Urothelium cell line (cell line): Measurements from ENCODE around the gene ANAPC10.
A peak's percentile ranks its signal among the peaks of the same experiment; 100 is the strongest.
"Not testable (repeated sequence)": the region's sequence is repeated elsewhere in the genome, so short reads cannot be mapped to it uniquely, and the experiment has no call there.

Experiments
- DNase-seq: peaks from one replicate; pipeline ENCODE4 v3.0.0; 2011; ENCODE audit warnings: low spot score, mixed read lengths
- FAIRE-seq: peaks from 2 replicates; lab custom pipeline; 2011; peaks lifted over from hg19 to GRCh38; lab: Jason Lieb, UNC

The ANAPC10 gene, protein sequence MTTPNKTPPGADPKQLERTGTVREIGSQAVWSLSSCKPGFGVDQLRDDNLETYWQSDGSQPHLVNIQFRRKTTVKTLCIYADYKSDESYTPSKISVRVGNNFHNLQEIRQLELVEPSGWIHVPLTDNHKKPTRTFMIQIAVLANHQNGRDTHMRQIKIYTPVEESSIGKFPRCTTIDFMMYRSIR

GRCh38 chr4:145097821-145098674 is at the start of gene ANAPC10, which contains the start of gene ABCE1:
Gene ANAPC10, minus strand, starts transcription at chr4:145098196. Its CDS starts 2,097 bp downstream, at chr4:145096099.
Gene ABCE1, plus strand, starts transcription at chr4:145098311. Its CDS starts 6,102 bp downstream, at chr4:145104413.
- DNase-seq (peak; percentile 94), FAIRE-seq (peak; percentile 89)

DNA sequence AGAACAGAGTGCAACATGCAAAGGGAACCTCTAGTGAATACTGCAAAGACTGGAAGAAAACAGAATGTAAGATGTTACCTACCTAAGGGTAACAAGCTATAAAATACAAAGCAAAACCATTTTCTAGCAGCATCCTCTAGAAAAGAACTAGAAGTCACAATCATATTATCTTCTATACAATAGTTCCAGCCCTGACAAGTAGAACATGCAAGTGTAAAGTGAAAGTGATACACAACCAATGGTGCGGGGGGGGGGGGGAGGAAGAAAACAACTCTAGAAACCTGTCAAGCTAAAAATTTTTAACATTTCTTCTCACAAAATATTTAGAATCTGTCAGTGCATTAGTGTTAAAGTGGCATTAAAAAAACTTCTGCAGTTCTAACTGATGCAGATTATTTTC is 38.2 kb upstream of the ANAPC10 start:
- DNase-seq, FAIRE-seq: not testable (repeated sequence)

GRCh38 chr4:145132511-145133098 is 34.6 kb upstream of the ANAPC10 start:
- FAIRE-seq (no peak), DNase-seq (no peak)

GRCh38 chr4:145131848-145132247 is 33.9 kb upstream of the ANAPC10 start:
- FAIRE-seq = no peak
- DNase-seq = no peak

- FAIRE-seq = no peak
- DNase-seq = no peak
Measured at GRCh38 chr4:145130788-145131399, 32.9 kb upstream of the ANAPC10 start.

DNA sequence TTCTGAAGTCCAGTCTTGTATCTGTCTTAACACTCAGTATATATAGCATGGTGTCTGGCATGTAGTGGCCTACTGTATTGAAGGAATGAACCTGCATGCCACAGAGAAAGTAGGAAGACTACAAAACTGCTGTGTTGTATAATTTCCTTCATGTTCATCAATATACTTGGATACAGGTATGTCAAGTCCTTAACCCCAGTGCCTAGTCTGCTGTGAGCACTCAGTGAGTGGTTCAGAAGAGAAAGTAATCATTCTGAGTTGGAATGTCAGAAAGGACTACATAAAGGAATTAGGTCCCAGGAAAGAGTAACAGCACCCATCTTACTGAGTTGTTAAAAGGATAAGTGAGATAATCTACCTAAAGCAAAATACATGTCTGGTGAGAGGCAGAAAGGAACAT is 32.1 kb upstream of the ANAPC10 start:
- FAIRE-seq (no peak), DNase-seq (no peak)

DNA sequence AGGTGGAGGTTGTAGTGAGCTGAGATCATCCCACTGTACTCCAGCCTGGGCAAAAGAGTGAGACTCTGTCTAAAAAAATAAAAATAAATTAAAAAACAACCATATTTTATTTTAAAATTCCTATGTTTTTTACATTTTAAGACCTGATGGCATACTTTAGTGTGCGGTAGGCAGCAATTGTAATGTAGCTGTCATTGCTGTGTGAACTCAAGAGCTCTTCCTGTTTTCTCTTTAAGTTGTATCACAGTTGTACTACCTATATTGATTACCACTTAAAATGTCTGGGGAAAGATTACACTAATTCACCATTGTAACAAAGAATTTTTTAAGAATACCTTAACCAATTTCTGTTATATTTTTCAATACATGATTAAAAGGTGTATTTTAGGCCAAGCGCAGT is 27.4 kb upstream of the ANAPC10 start:
- FAIRE-seq (no peak), DNase-seq (no peak)

DNA sequence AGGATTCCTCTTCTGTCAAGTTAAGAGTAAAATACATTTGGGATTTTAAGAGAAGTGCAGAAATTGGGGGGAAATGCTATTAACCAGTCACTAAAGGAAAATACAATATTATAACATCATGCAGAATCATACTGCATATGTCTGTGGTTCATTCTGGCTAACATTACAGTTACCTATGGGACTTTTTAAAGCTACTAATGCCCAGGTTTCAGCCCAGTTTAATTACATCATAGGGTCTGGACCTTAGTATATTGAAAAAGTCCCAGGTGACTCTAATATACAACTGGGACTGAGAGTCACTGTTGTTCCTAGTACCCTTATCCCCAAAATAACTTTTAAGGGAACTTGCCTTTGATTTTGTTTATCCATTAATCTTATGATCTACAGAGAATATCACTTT is 10.1 kb upstream of the ANAPC10 start:
- DNase-seq (no peak), FAIRE-seq (no peak)

- DNase-seq = no peak
- FAIRE-seq = no peak
Measured at GRCh38 chr4:145107126-145107525, 9.1 kb upstream of the ANAPC10 start.

- FAIRE-seq = no peak
- no peak for DNase-seq
Measured at GRCh38 chr4:145103496-145103895, 5.5 kb upstream of the ANAPC10 start.

GRCh38 chr4:145102619-145103018 is 4.6 kb upstream of the ANAPC10 start:
- DNase-seq (no peak), FAIRE-seq (no peak)

GRCh38 chr4:145101091-145101490 is 3.1 kb upstream of the ANAPC10 start:
- no peak for FAIRE-seq

GRCh38 chr4:145099653-145100052 is 1.7 kb upstream of the ANAPC10 start:
- DNase-seq (no peak), FAIRE-seq (no peak)

More at GRCh38 chr4:145101091-145101490, 3.1 kb upstream of the ANAPC10 start:
- no peak for DNase-seq

DNA sequence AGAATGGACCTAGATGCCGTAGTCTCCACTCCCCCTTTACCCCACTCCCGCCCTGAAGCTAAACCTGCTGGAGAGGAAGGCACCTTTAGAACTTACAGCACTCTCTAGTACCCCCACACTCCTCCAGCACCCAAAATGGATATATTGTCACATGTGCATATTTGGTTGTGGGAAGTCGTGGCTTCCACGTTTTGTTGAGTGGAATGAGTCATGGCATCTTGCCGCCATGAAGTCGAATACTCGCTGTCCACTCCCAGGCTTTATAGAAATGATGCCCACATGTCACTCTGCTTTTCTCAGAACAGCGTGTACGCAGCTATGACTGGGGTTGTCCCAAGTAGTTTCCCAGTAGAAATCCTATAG is 660 bp upstream of the ANAPC10 start:
- peak; percentile 18 for DNase-seq
- no peak for FAIRE-seq

DNA sequence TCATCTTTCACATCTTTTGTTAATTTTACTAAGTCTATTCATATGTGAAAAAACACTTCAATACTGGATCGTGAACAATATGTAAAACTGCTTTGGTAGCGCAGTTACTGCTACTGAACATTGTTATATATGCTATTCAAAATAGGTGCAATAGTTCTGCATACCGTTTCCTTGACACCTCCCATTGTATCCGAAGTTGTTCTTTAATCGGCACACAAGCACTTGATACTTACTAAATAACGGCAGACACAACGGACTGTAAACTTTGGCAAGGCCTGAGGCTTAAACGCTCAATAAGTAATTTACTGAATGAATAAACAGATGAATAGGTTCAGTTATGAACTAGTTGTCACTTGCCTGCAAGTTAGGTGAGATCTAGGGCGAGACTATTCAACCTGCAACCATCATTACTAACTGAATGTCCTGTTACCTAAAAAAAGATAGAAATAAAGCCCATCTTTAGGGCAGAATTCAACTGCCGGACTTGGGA is 620 bp downstream of the ANAPC10 start:
- FAIRE-seq = no peak
- DNase-seq = no peak

- no peak for DNase-seq
- FAIRE-seq = no peak
Measured at GRCh38 chr4:145093638-145094037, 4.4 kb downstream of the ANAPC10 start.

- FAIRE-seq = no peak
- no peak for DNase-seq
Measured at GRCh38 chr4:145090380-145090779, 7.6 kb downstream of the ANAPC10 start.

DNA sequence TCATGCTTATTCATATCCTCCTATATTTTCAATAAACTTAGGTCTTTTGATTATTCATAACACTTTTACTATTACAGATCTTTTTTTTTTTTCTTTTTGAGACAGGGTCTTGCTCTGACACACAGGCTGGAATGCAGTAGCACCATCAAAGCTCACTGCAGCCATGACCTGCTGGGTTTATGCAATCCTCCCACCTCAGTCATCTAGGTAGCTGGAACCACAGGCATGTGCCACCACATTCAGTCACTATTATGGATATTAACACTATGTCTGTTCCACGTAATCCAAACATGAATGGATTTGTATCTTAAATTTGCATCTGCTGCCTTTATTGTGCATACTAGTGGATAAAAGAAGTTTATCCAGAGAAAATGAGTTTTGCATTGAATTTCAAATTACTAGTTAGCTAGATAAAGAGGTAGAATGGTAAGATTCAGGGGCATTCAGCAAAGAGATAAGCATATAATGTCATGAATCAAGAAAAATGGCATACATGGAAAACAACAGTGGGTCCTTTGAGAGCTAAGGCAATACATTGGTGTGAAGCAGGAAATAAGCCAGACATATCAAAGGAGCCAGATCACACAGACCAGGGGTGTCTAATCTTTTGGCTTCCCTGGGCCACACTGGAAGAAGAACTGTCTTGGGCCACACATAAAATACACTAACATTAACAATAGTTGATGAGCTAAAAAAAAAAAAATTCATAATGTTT is 13.9 kb downstream of the ANAPC10 start:
- FAIRE-seq = no peak
- no peak for DNase-seq

DNA sequence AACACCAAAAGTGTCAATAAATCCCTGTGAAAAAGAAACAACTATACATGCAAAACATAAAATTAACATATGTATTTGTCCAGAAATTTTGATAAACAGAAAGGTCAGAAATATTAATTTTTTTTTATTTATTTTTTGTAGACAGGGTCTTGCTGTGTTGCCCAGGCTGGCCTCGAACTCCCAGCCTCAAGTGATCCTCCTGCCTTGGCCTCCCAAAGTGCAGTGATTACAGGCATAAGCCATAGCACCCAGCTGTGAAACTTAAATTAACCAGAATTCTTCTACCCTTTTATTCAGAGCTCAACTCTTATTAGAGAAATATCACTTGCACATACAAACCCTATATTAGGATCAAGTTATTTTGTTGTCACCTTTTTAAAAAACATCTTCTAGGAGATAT is 16.2 kb downstream of the ANAPC10 start:
- no peak for FAIRE-seq

GRCh38 chr4:145076469-145076855 is 21.5 kb downstream of the ANAPC10 start:
- DNase-seq (no peak), FAIRE-seq (no peak)

More for the DNA sequence above, 16.2 kb downstream of the ANAPC10 start:
- no peak for DNase-seq
